HG03097 (cell line): Measurements from ENCODE around the gene ARL2.

Experiments used
- ATAC-seq: cut with Tn5 transposase; IDR thresholded peaks from one replicate; pipeline ENCODE4 v1.9.1; 2021; ENCODE audit not compliant: unreplicated experiment, low FRiP score

The ARL2 gene

DNA sequence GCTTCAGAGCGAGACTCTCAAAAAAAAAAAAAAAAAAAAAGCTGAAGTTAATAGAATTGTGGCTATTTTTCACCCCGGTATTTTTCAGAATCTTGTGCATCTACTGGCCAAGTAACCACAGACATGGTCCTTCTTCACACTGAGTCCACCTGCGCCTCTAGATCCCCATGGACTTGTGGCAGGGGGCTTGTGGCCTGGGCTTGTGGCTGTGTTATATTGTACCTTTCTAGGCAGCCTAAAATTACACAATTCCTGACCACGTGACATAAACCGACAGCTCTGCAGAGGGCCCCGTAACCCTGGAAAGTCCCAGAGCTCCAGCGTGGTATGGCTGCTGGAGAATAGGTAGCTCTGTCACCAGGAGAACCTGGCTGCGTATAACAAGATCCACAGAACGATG lies 55.3 kb downstream of the ARL2 start:
- no peak for ATAC-seq
